Measurements from ENCODE around the gene ARID5B.

The ARID5B gene

DNA sequence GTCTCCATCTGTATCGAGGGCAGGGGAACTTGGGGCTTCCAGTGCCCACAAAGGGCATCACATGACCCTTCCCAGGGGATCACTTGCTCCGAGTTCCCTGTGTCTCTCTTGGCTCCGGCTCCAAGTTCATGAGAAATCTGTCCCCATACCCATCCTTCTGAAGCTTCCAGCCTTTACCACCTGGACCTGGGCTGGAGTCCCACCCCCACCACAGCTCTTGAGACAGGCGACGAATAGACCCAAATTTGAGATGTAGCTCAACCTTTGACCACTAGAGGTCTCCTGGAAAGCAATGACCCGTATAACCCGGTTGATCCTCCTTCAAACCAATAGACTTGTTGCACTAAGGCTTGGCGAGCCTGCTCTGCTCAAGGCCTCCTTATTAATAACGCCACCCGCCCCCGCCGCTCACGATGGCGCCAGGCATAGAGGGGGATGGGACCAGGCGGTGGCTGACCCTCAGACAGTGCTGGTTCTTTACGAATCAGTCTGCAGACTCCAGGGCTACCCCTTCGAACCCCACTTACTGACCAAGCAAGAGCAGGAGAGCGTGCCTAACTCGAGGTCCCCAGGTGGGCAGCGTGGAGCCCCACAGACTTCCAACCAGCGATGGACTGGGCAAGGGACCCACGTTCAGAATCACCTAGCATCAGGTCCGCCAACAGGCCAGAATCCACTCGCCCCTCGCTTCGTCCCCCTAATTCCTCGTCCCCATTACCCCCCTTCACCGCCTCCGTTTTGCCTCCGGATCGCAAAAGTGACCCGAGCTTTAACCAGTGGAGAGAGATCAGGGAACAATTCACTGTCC is 4.4 kb upstream of the ARID5B start (continued):
- TF ChIP-seq SCRT2 (tag by site-specific recombination; IDR thresholded peaks at IDR 0.05): peak; percentile 98
- peak; percentile 24; the same call in 1 of the 2 replicates for TF ChIP-seq ZSCAN30 (tag by site-specific recombination; IDR thresholded peaks at IDR 0.05)
- TF ChIP-seq, protein P1, sequence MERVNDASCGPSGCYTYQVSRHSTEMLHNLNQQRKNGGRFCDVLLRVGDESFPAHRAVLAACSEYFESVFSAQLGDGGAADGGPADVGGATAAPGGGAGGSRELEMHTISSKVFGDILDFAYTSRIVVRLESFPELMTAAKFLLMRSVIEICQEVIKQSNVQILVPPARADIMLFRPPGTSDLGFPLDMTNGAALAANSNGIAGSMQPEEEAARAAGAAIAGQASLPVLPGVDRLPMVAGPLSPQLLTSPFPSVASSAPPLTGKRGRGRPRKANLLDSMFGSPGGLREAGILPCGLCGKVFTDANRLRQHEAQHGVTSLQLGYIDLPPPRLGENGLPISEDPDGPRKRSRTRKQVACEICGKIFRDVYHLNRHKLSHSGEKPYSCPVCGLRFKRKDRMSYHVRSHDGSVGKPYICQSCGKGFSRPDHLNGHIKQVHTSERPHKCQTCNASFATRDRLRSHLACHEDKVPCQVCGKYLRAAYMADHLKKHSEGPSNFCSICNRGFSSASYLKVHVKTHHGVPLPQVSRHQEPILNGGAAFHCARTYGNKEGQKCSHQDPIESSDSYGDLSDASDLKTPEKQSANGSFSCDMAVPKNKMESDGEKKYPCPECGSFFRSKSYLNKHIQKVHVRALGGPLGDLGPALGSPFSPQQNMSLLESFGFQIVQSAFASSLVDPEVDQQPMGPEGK (tag by site-specific recombination; IDR thresholded peaks at IDR 0.05): no peak
- no peak for TF ChIP-seq ZNF146 (tag by site-specific recombination; IDR thresholded peaks at IDR 0.05)
- no peak for TF ChIP-seq ZNF626 (tag by site-specific recombination; IDR thresholded peaks at IDR 0.05)
- TF ChIP-seq ZNF677 (tag by site-specific recombination; IDR thresholded peaks at IDR 0.05): no peak
- peak; percentile 20; the same call in 1 of the 2 replicates for TF ChIP-seq SP7 (tag by site-specific recombination; IDR thresholded peaks at IDR 0.05)
- no peak for TF ChIP-seq ZNF292 (tag by site-specific recombination; IDR thresholded peaks at IDR 0.05; ENCODE audit: borderline replicate concordance, low read depth)
- peak; percentile 21; the same call in 1 of the 2 replicates for TF ChIP-seq ZNF660 (tag by site-specific recombination; IDR thresholded peaks at IDR 0.05)
- TF ChIP-seq GLI2 (tag by site-specific recombination; IDR thresholded peaks at IDR 0.05; ENCODE audit: borderline replicate concordance, low read depth): no peak
- TF ChIP-seq ZNF266 (tag by site-specific recombination; IDR thresholded peaks at IDR 0.05; ENCODE audit: low read depth): no peak
- TF ChIP-seq, protein P2, sequence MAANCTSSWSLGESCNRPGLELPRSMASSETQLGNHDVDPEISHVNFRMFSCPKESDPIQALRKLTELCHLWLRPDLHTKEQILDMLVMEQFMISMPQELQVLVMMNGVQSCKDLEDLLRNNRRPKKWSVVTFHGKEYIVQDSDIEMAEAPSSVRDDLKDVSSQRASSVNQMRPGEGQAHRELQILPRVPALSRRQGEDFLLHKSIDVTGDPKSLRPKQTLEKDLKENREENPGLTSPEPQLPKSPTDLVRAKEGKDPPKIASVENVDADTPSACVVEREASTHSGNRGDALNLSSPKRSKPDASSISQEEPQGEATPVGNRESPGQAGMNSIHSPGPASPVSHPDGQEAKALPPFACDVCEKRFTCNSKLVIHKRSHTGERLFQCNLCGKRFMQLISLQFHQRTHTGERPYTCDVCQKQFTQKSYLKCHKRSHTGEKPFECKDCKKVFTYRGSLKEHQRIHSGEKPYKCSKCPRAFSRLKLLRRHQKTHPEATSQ (tag by site-specific recombination; IDR thresholded peaks at IDR 0.05): no peak
- no peak for TF ChIP-seq KLF8 (tag by site-specific recombination; IDR thresholded peaks at IDR 0.05)
- peak; percentile 58; the same call in 1 of the 2 replicates for TF ChIP-seq ZNF335 (tag by site-specific recombination; conservative IDR thresholded peaks at IDR 0.05)

DNA sequence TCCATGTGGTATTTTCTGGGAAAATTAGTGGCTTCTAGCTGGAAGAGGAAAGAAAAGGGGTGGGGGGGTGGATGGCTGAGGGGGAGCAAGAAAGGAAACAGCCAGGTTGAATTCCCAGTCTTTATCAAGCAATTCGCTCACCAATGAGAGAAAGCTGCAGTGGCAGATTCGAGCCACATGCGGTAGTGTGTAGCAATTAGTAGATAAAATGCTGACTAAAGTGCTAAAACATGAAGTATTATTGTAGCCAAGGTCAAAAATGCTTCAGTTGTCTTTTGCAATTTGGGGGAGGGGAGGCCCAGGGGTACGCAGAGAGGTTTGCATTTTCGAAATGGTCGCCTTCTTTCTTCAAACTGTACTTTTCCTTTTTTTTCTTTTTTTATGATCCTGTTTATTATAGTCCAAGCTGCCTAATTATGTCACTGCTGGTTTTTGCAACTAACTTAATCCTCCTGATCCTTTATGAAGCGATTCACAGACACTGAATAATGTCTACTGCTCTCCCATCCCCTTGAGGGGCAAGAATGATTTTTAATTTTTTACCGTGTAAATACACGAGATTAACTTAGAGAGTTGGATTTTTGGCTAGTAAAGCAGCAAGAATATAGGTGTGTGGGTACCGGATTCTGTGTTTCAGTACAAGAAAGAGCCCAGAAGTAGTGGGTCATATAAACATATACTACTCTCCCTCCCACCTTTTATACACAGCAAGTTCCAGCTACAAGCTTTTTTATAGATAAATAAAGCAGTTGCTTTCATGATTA is 3.6 kb upstream of the ARID5B start:
- POLR2A ChIA-PET: interaction anchor here (0.6 kb wide), 2 partner anchors 28 to 171 kb away, joined by 3 read pairs; no protein-coding TSS in a partner anchor
- Histone ChIP-seq H3K4me1 (ENCODE audit: control insufficient read depth, insufficient read depth, low read length) (peaks cover 13% of the 10 kb centered on the region), H3K4me3 (ENCODE audit: low read depth, low read length) (no peak overlapping the region), H3K36me3 (ENCODE audit: control insufficient read depth in 2 of 2, insufficient read depth in 1 of 2, low read length in 2 of 2) (no peaks in the 10 kb centered on the region), H3K27ac (ENCODE audit: extremely low read depth, low read depth, low read length) (peak overlapping the region; percentile 100), H3K9me3 (ENCODE audit: control insufficient read depth, insufficient read depth, low read depth, low read length) (no peaks in the 10 kb centered on the region)
- CTCF ChIA-PET: interaction anchor here (0.6 to 2.1 kb wide), 13 partner anchors 11 to 1248 kb away, joined by 3 to 12 read pairs (median 3); no protein-coding TSS in a partner anchor
- peak; percentile 39; the same call in 1 of the 2 replicates for TF ChIP-seq ZNF366 (tag by site-specific recombination; conservative IDR thresholded peaks at IDR 0.05)
- peak; percentile 75 for TF ChIP-seq OSR2 (tag by site-specific recombination; IDR thresholded peaks at IDR 0.05)
- 0 out of 2 replicates have a peak, but pooled peaks have one; percentile 23 for TF ChIP-seq MYNN (tag by site-specific recombination; IDR thresholded peaks at IDR 0.05; ENCODE audit: borderline replicate concordance)
- no peak for TF ChIP-seq ZNF174 (tag by site-specific recombination; IDR thresholded peaks at IDR 0.05)
- TF ChIP-seq, protein P3, sequence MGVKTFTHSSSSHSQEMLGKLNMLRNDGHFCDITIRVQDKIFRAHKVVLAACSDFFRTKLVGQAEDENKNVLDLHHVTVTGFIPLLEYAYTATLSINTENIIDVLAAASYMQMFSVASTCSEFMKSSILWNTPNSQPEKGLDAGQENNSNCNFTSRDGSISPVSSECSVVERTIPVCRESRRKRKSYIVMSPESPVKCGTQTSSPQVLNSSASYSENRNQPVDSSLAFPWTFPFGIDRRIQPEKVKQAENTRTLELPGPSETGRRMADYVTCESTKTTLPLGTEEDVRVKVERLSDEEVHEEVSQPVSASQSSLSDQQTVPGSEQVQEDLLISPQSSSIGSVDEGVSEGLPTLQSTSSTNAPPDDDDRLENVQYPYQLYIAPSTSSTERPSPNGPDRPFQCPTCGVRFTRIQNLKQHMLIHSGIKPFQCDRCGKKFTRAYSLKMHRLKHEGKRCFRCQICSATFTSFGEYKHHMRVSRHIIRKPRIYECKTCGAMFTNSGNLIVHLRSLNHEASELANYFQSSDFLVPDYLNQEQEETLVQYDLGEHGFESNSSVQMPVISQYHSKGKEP (tag by site-specific recombination; IDR thresholded peaks at IDR 0.05): peak; percentile 51; the same call in 1 of the 2 replicates
- TF ChIP-seq, protein P1 (tag by site-specific recombination; IDR thresholded peaks at IDR 0.05): peak; percentile 18; the same call in 1 of the 2 replicates
- TF ChIP-seq, protein P4, sequence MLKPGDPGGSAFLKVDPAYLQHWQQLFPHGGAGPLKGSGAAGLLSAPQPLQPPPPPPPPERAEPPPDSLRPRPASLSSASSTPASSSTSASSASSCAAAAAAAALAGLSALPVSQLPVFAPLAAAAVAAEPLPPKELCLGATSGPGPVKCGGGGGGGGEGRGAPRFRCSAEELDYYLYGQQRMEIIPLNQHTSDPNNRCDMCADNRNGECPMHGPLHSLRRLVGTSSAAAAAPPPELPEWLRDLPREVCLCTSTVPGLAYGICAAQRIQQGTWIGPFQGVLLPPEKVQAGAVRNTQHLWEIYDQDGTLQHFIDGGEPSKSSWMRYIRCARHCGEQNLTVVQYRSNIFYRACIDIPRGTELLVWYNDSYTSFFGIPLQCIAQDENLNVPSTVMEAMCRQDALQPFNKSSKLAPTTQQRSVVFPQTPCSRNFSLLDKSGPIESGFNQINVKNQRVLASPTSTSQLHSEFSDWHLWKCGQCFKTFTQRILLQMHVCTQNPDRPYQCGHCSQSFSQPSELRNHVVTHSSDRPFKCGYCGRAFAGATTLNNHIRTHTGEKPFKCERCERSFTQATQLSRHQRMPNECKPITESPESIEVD (tag by site-specific recombination; IDR thresholded peaks at IDR 0.05): peak; percentile 96

Measured in HEK293 (cell line).